NK-92 treated with Interleukin-12 subunit alpha and Interleukin-12 subunit beta, amount 100 ng/mL, for 24 hours (cell line): Measurements from ENCODE around the gene PTPRH.
A peak's percentile ranks its signal among the peaks of the same experiment; 100 is the strongest.
"Not testable (repeated sequence)": the region's sequence is repeated elsewhere in the genome, so short reads cannot be mapped to it uniquely, and the experiment has no call there.

Source experiments
- DNase-seq: peaks from one replicate; lab custom pipeline; 2025; lab: John Stamatoyannopoulos, UW

The PTPRH gene

GRCh38 chr19:55179606-55180484, 29.5 kb downstream of the PTPRH start, which contains the start of gene SYT5:
Gene SYT5, minus strand, starts transcription at chr19:55180289. Its CDS starts 1,248 bp downstream, at chr19:55179041.
- DNase-seq = no peak

GRCh38 chr19:55178781-55179599, 30.3 kb downstream of the PTPRH start:
- peak; percentile 71 for DNase-seq

GRCh38 chr19:55176076-55176475, 33.2 kb downstream of the PTPRH start:
- no peak for DNase-seq

- no peak for DNase-seq
Observed at GRCh38 chr19:55175117-55175867, 34.0 kb downstream of the PTPRH start.

- DNase-seq = no peak
Observed at GRCh38 chr19:55174425-55175116, 34.7 kb downstream of the PTPRH start.

- DNase-seq = no peak
Observed at GRCh38 chr19:55173714-55174409, 35.4 kb downstream of the PTPRH start.

GRCh38 chr19:55173186-55173713, 36.1 kb downstream of the PTPRH start:
- DNase-seq = no peak

- no peak for DNase-seq
Observed at GRCh38 chr19:55172741-55173140, 36.6 kb downstream of the PTPRH start.

- DNase-seq = not testable (repeated sequence)
Observed at GRCh38 chr19:55172318-55172717, 37.0 kb downstream of the PTPRH start.

GRCh38 chr19:55171440-55171839, 37.9 kb downstream of the PTPRH start:
- DNase-seq = no peak

GRCh38 chr19:55169136-55169535, 40.2 kb downstream of the PTPRH start:
- DNase-seq = no peak

GRCh38 chr19:55166530-55167268, 42.6 kb downstream of the PTPRH start, which contains the start of gene DNAAF3:
Gene DNAAF3, minus strand, starts transcription at chr19:55166613. Its CDS starts 200 bp downstream, at chr19:55166413.
- DNase-seq = no peak

GRCh38 chr19:55165952-55166529, 43.3 kb downstream of the PTPRH start:
- DNase-seq = no peak

- DNase-seq = no peak
Observed at GRCh38 chr19:55161571-55162322, 47.6 kb downstream of the PTPRH start.

GRCh38 chr19:55160986-55161365, 48.3 kb downstream of the PTPRH start:
- no peak for DNase-seq

- DNase-seq = peak; percentile 90
Observed at GRCh38 chr19:55160128-55160985, 48.9 kb downstream of the PTPRH start.

GRCh38 chr19:55158848-55159749, 50.2 kb downstream of the PTPRH start:
- DNase-seq = no peak
